ENCODE data around the gene RFNG. TPM values are rescaled to one million over a fixed set of nuclear protein-coding genes. Genes with fewer than 3 reads are reported as not detected.

RFNG gene
- total and polyA plus RNA-seq, 2 of the 13 experiments (the other 11 are each of a cell fraction or from before 2014, with no cell fraction given) = 61.4 to 64.0 TPM

GRCh38 chr17:81999976-82000802 lies 51.4 kb downstream of the RFNG start (continued):
- peak; percentile 98 for TF ChIP-seq ZNF281 (CRISPR knock-in tag; IDR thresholded peaks at IDR 0.05; ENCODE audit: borderline replicate concordance)
- TF ChIP-seq ZNF749 (CRISPR knock-in tag; IDR thresholded peaks at IDR 0.05; ENCODE audit: borderline replicate concordance) = no peak; the same call in 1 of the 2 replicates
- peak; percentile 62; the same call in 1 of the 2 replicates for TF ChIP-seq ZNF598 (CRISPR knock-in tag; IDR thresholded peaks at IDR 0.05; ENCODE audit: borderline replicate concordance)
- no peak for TF ChIP-seq PPARG (CRISPR knock-in tag; conservative IDR thresholded peaks at IDR 0.05)
- TF ChIP-seq KLF9 (CRISPR knock-in tag; IDR thresholded peaks at IDR 0.05; ENCODE audit: low read depth) = no peak
- TF ChIP-seq ZNF101 (CRISPR knock-in tag; IDR thresholded peaks at IDR 0.05; ENCODE audit: borderline replicate concordance, low read depth) = no peak
- peak; percentile 83; the same call in 1 of the 2 replicates for TF ChIP-seq CBFB (CRISPR knock-in tag; IDR thresholded peaks at IDR 0.05)
- peak; percentile 78; the same call in 1 of the 2 replicates for TF ChIP-seq STAT5B (CRISPR knock-in tag; IDR thresholded peaks at IDR 0.05)
- TF ChIP-seq ZNF225 (CRISPR knock-in tag; IDR thresholded peaks at IDR 0.05) = no peak
- TF ChIP-seq MLXIP (CRISPR knock-in tag; IDR thresholded peaks at IDR 0.05; ENCODE audit: borderline replicate concordance) = no peak
- TF ChIP-seq LBX2 (CRISPR knock-in tag; IDR thresholded peaks at IDR 0.05; ENCODE audit: borderline replicate concordance) = no peak
- TF ChIP-seq ZNF350 (CRISPR knock-in tag; IDR thresholded peaks at IDR 0.05; ENCODE audit: borderline replicate concordance, low read depth) = peak; percentile 75; the same call in 1 of the 2 replicates
- no peak for TF ChIP-seq NR1H2 (CRISPR knock-in tag; IDR thresholded peaks at IDR 0.05; ENCODE audit: borderline replicate concordance, low read depth)
- peak; percentile 22; the same call in 1 of the 2 replicates for TF ChIP-seq MXD1 (CRISPR knock-in tag; IDR thresholded peaks at IDR 0.05)
- peak; percentile 73 for TF ChIP-seq ZBTB38 (CRISPR knock-in tag; IDR thresholded peaks at IDR 0.05)
- no peak for TF ChIP-seq USF2 (IDR thresholded peaks at IDR 0.05; ENCODE audit: low read depth, low read length)
- no peak for TF ChIP-seq USF2 (CRISPR knock-in tag; IDR thresholded peaks at IDR 0.05; ENCODE audit: borderline replicate concordance)
- TF ChIP-seq MATR3 (CRISPR knock-in tag; IDR thresholded peaks at IDR 0.05) = no peak
